ENCODE results near the gene PFKFB4.
"Not testable (repeated sequence)": the region's sequence is repeated elsewhere in the genome, so short reads cannot be mapped to it uniquely, and the experiment has no call there.

The PFKFB4 gene

DNA sequence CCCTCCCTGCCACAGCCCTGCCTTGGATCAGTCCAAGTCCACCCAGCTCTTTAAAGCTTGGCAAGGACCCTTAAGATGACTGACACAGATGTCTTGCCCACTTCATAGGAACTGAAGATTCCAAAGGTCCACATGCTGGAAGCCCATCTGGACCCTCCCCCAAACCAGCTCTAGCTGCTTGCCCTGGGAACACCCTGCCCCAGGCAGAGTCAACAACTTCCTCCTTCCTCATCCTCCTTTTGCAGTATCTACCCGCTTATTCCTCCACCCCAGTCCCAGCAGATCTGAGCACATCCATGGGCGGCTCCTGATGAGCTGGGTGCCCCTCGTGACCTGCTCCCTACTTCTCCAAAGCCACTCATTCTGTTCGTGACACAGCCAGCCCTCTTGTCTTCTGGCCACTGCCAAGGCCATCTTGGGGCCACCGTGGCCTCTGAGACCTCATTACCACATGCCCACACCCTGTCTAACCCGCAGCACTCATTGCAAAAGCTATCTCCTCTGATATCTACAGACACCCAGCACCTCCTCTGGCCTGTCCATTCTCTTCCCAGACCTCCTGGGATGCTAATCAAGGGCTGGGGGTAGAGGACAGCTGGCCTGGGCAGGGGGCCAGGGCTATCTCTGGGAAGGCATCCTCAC lies 2.0 kb upstream of the PFKFB4 start:
- DNase-seq, result no peak

DNA sequence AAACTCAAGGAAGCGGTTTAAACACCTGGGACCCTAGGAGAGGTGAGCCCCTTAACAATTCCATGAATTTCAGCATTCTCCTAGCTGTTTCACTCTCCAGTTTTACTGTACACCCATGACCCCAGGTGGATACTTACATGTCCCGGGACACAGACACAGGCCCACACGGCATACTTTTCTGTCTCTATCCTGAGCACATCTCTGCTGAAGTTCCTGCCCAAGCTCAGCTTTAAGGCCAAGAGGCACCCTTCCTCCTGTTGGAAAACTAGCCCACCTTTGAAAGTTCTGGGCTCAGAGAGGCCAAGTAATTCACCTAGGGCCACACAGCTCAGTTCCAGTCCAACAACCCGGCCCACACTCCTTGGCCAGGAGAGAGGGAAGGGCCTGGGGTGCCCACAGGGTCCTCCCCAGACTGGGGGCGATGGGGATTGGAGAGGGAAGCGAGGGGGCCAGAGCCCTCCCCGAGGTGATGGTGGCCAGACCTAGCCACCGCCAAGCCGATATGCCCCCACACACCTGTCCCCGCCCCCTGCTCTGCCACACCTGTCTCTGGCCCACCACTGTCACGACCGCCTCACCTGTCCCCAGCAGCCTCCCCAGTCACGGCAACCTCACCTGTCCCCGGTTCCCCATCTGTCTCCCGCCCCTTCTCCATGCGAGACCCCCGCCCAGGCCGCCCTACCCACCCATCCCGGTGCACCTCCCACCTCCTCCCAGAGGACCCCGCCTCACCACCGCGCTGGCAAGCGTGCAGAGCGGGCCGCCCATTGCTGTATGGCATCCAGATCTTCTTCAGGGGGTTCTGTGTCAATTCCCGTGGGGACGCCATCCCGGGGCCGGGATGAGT lies 431 bp downstream of the PFKFB4 start:
- no peak for DNase-seq

DNA sequence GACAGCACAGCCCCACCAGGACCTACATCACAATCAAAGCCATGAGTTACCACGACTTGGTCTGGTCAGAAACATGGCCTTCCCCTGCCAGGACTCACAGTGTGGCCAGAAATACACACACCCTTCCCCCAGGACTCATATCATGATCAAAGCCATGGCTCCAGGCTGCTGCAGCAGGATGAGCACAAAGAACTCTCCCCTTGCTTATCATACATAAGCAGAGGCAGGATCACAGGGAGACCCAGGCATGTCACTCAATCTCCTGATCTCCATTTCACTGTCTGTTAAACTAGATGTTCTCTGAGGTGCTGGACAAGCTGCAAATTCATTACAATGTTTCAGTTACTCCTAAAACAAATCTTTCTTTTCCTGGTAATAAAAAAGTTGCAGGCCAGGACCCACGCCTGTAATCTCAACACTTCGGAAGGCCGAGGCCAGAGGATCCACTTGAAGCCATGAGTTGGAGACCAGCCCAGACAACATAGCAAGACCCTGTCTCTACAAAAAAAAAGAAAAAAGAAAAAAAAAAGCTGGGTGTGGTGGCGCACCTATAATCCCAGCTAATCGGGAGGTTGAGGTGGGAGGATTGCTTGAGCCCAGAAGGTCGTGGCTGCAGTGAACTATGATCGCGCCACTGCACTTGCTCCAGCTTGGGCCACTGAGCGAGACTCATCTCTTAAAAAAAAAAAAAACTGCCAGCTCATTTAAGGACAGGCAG lies 1.2 kb downstream of the PFKFB4 start:
- DNase-seq, result no peak

DNA sequence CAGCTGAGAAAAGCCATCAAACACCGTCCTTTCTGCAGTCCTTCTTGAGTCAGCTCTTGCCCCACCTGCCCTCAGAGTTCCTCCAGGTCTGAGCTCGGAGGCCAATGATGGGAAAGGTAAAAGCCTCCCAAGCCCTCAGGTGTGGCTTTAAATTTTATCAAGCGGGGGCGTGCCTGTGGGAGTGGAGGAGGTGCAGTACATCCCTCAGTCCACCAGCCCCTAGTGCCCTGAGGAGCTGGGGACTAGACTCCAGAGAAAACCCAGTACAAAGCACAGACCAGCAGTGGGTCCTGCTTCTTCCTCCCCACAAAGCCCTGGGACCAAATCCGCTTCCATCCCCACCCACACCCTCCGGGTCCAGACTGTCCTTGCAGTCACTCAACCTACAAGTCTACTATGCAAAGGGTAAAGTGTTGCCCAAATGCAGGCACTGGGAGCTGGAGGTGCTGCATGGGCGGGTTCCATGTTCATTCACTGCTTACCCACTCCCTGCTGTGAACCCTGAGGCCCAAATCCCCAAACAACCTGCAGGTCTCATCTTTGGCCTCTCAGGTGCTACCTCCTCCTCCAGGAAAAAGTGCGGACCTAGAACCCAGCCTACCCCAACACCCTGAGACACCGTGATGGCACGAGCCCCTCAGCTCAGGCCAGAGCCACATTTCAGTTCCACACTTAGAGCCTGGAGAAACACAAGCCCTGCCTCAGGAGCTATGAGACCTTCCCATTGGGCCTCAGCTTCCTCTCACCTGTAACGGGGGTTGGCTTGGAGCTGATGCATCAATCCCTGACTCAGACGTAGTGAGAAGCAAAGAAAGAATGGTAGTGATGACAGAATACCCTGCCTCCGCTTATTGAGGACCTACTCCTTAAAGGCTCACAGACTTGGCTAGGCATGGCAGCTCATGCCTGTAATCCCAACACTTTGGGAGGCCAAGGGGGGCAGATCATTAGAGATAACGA lies 2.4 kb downstream of the PFKFB4 start:
- DNase-seq, result no peak

DNA sequence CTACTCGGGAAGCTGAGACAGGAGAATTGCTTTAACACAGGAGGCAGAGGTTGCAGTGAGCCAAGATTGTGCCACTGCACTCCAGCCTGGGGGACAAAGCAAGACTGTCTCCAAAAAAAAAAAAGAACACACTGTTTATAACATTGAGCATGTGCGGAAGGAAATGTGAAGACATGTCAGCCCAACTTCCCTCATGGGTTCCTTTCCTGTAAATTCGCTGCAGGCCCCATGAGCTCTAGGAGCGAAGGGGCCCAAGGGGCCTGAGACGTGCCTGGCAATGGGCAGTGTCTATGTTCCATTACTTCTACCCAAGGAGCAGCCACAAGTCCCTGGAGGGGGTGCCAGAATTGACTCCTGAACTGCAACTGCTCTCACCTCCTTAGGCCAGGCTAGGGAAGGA lies 3.2 kb downstream of the PFKFB4 start:
- no peak for DNase-seq

DNA sequence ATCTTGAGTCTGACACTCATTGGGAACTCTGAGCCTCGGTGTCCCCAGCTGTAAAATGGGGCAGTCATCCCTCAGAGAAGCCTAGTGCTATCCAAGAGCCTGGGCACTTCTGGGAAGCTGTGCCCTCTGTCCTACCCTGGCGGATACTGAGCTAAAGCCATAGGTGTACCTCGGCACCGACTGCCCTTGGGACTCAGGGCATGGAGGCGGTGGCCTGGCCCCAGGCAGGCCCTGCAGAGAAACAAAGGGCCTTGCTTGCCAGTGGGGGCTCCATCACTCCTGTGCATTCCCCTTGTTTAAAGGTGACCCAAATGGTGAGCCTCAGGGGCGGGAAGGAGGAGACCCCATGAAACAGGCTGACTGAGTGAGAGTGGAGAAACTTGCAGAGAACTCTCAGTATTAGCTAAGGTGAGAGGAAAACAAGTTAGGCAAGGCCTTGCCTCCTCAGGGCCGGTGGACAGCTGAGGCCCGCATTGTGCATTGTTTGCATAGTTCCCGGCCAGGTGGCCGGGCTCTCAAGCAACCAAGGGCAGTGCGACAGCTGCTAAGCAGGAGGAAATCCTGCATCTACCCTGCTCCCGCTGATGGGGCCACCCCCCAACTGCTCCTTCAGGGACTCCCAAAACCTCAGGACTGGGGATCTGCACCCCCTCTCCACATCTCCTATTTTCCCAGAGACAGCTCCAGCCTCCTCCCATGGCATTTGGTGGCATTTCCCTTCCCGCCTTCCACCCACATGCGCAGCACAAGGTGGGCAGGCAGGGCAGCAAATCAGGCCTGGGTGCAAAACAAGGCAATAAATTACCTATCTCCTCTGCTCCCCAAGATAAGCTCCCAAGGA lies 4.3 kb downstream of the PFKFB4 start:
- DNase-seq, result no peak

DNA sequence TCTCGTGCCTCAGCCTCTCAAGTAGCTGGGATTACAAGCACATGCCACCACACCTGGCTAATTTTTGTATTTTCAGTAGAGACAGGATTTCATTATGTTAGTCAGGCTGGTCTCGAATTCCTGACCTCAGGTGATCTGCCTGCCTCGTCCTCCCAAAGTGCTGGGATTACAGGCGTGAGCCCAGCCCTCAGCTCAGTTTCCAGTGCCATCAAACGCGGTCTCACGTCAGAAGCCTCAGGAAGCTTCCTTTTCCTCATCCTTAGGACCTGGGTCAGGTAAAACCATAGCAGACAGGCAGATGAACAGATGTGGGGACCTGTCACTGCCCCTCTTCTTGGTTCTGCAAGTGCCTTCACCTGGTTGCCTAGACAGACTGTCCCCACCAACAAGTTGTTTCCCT lies 5.0 kb downstream of the PFKFB4 start:
- DNase-seq, result not testable (repeated sequence)

DNA sequence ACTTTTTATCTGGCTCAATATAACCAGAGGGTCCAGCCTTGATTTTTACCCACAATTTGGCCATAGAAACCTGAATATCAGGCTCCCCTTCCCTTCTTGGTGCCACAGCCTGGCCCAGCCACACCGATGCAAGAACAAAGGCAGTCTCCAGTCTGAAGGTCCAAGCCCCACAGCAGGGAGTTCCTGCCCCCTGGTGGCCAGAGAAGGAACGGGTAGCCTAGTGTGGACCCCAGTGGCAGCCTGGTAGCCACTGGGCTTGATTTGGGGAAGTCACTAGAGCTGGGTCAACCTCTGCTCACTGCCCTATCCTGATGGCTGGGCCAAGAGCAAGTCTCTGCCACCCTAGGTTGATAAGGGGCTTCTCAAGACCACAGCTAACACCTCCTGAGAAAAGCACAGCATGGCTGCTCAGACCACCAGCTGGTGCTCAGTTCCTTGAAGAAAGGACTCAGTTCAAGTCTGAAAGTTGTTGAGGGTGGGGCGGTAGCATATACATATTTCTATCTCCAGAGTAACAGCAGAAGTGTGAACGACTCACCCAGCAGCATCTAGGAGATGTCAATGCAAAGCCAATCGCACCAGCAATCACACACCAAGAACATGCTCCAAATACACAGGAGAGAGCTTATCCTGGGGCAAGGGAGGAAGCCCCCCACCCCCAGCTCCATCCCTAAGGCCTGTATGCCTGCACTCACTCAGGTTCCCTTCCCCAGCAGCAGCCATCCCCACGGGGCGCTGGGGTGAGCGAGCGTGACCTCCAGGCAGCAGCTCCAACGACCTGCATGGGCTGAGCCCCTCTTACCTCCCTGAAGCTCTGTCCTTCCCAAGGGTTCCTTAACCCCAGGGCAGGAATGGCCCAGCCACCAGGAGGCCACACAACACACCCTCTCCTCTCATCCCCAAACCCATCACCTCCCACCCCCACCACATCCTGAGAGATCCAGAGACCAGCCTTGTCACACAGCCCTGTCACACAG lies 7.6 kb downstream of the PFKFB4 start:
- peak in 1 of 2 experiments; percentile 23 for DNase-seq

DNA sequence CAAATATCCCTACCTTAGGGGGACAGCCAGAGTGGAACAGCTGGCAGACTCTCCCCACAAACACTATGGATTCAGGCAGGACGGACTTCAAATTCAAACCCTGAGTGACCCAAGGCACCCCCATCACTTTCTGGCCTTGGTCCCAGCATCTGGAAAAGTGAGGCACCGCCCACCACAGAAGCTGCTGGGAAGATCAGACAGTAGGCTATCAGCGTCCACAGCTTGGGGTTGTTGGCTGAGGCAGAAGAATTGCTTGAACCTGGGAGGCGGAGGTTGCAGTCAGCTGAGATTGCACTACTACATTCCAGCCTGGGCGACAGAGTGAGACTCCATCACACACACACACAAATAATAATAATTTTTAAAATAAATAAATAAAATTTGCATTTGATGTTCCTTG lies 8.5 kb downstream of the PFKFB4 start:
- DNase-seq, result no peak

DNA sequence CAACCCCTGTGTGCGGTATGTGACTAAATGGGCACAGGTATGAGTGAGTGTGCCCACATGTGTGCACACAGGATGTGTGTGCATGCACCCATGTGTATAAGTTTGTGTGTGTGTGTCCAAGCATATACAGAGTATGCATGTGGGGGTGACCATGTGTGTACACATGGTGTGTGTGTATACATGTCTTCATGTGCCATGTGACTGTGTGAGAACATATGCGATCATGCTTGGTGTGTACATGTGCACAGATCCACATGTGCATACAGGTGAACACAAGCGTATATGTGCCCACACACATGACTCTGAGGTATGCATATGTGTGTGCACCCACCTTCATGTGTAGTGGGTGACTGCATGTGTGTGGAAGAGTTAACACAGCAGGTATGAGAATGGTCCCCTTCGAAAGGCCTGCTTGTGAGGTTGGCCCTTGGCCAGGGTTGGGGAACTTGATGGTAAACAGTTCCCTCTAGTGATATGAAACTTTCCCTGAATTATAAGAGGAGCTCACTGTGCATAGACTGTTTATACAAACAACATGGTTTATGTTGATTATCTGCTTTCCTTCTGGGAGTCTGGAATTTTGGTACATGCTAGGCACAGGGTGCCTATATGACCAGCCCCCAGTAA lies 10.3 kb downstream of the PFKFB4 start:
- no peak for DNase-seq

DNA sequence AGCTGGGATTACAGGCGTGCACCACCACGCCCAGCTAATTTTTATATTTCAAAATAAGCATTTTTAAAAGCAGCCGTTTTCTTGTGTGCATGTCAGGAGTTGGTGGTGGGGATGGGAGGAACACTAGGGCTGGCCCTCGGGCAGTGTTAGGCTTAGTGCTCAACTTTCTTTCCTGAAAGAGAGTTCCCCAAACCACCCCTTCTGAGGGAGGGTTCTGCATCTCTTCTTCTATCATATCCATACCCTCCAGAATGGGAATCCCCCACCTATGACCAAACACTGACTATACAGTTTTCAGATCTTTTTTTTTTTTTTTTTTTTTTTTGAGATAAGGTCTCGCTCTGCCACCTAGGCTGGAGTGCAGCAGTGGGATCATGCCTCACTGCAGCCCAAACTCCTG lies 12.5 kb downstream of the PFKFB4 start:
- no peak for DNase-seq

DNA sequence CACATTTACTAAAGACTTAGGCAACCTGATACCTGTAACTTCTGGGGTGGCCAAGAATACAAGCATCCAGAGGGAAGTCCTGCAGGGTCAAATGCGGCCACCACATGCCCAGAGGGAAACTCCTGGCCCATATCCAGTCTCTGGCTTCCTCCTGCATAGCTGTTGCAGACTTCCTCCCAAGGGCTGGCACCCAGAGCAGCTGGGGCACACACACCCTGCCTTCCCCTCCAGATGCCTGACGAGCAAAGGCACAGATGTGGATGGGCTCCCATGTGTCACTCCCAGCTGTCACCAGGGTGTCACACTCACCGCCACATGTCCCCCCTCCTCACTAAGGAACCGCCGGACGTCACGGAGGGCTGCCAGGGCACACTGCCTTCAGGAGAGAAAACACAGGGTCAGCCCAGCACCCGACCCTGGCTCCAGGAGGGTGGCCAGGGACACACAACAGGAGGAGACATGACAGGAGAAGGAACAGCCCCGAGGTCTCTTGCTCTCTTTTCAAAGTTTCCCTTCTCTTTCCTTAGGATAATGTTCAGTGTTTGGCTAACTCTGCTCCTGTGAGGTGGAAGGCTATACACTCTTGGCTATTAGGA lies 13.2 kb downstream of the PFKFB4 start:
- no peak for DNase-seq

DNA sequence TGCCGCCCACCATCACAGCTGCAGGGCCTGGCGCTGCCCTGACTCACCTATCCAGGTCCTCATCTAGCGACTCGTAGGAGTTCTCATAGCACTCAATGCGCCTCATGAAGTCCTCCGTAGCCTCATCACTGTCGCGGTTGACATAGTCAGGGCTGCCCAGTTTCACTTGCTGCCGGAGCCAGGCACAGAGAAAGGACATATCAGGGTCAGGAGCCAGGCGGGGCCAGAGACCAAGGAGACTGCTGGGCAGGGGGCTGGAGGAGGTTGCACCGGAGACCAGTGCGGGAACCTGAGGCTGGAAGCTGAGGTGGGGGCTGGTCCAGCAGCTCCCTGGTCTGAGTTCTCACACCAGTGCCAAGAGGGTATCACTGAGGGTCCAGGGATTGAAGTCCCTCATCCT lies 18.2 kb downstream of the PFKFB4 start:
- no peak for DNase-seq

DNA sequence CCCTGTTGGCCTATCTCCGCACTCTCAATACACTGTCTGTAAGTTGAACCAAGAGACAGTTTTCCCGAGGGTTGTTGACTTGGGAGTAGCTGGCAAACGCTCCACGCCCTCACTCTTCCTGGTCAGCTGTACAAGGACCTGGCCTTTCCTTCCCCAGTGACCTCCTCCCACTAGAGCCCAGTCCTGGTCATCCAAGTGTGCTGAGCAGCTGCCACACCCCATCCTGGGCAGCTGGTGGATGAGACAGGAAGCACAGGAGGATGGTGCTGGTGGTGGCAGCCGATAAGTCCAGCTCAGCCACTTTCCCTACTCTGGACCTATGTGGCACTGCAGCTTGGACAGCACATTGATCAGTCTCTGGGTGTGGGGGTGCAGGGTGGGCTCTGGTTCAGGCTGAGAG lies 19.8 kb downstream of the PFKFB4 start:
- DNase-seq, result no peak

DNA sequence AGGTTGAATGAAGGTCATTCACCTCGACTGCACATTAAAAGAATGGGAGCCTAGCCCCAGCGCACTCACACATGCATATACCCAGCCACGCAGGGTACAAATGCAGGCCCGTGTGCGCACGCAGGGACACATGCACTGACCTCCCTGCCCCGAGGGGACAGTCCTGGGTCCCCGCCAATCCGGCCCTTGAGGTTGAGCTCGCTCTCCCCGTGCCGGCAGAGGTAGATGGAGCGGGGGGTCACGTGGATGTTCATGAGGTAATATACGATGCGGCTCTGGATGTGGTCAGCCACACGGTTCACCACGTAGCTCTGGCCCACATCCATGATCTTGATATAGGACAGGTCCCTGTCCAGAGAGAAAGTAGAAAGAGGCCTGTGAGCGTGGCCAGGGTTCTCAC lies 20.5 kb downstream of the PFKFB4 start:
- no peak for DNase-seq

DNA sequence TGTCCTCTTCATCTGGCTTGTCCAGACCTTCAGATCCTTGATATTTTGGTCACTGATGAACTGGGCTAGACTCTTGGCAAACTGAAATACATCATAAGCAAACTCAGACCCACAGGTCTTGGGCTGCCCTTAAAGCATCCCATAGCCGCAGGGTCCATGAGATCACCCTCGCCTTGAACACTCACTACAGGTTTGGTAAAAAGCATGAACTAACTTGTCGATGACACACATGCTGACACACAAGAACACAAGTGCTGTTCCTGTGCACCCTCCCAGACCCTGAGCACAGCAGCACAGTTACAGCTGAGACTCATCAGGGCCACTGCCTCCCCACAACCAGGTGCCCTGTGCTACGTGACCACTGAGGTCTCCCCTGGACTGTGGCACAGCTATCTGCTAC lies 21.0 kb downstream of the PFKFB4 start:
- DNase-seq, result no peak

DNA sequence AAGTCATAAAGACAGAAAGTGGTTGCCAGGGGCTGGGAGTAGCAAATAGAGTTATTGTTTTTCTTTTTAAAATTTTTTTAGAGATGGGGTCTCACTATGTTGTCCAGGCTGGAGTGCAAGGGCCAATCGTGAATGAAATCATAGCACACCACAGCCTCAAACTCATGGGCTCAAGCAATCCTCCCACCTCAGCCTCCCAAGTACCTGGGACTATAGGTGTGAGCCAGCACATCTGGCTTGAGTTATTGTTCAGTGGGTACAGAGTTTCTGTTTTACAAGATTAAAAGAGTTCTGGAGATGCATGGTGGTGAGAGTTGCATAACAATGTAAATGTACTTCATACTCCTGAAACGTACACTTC lies 23.6 kb downstream of the PFKFB4 start:
- DNase-seq, result no peak

DNA sequence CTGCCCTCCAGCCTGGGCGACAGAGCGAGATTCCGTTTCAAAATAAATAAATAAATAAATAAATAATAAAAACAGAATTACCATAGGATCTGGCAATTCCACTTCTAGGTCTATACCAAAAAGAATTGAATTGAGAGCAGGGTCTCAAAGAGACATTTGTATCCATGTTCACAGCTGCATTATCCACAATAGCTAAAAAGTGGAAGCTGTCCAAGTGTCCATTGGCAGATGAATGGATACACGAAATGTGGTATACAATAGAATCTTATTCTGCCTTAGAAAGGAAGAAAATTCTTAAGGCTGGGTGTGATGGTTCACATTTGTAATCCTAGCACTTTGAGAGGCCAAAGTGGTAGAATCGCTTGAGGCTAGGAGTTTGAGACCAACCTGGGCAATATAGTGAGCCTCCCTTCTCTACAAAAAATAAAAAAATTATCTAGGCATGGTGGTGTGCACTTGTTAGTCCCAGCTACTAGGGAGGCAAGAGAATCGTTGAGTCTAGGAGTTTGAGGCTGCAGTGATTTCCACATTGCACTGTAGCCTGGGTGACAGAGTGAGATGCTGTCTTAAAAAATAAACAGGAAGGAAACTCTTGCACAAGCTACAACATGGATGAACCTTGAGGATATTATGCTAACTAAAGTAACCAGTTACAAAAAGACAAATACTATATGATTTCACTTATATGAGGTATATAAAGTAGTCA lies 24.2 kb downstream of the PFKFB4 start:
- no peak for DNase-seq

DNA sequence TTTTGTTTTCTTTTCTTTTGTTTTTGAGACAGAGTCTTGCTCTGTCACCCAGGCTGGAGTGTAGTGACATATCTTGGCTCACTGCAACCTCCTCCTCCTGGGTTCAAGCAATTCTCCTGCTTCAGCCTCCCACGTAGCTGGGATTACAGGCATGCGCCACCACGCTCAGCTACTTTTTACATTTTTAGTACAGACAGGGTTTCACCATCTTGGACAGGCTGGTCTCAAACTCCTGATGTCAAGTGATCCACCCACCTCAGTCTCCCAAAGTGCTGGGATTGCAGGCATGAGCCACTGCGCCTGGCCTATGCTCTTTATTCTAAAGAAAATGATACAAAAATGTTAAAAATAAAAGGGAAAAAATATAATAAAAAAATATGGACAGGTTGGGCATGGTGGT lies 25.9 kb downstream of the PFKFB4 start:
- DNase-seq, result not testable (repeated sequence)

Data from cerebellar nuclear complex (tissue), 1 donor.